K562 (cell line): ENCODE data around the gene PLCG2.

Experiments used
- CHD1 ChIP-seq: fragments of 200-600 bp; sonication (generic); IDR thresholded peaks from one replicate; pipeline ENCODE4 v1.6.1; 2012; ENCODE audit warnings: mild to moderate bottlenecking, moderate library complexity, low read length, inconsistent platforms
- RBFOX2 ChIP-seq: fragments of 200-400 bp; formaldehyde crosslinking; IDR thresholded peaks from 2 replicates; pipeline ENCODE4 v1.6.1; 2017; ENCODE audit warnings: low read depth, mild to moderate bottlenecking, low read length, moderate library complexity

DNA sequence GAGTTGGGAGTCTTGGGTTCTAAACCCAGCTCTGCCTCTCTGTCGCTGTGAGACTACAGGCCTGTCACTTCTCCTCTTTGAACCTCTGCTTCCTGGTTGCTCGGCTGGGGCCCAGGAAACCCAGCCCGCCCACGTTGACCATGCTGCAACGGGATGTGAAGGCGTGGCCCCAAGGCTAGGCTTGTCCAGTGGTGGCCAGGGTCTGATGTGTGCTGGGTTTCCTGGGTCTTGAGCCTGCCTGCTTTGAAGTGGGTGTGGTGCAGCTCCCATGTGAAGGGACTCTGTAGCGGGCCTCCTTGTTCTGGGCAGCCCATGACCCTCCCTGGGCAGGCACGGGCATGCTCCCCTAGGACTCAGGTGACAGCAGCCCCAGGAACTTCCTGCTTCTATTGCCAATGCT, 149.9 kb downstream of the PLCG2 start:
- TF ChIP-seq CHD1 (no peak), RBFOX2 (peak; percentile 52)
